Measurements from ENCODE around the gene TNS4.

DNA sequence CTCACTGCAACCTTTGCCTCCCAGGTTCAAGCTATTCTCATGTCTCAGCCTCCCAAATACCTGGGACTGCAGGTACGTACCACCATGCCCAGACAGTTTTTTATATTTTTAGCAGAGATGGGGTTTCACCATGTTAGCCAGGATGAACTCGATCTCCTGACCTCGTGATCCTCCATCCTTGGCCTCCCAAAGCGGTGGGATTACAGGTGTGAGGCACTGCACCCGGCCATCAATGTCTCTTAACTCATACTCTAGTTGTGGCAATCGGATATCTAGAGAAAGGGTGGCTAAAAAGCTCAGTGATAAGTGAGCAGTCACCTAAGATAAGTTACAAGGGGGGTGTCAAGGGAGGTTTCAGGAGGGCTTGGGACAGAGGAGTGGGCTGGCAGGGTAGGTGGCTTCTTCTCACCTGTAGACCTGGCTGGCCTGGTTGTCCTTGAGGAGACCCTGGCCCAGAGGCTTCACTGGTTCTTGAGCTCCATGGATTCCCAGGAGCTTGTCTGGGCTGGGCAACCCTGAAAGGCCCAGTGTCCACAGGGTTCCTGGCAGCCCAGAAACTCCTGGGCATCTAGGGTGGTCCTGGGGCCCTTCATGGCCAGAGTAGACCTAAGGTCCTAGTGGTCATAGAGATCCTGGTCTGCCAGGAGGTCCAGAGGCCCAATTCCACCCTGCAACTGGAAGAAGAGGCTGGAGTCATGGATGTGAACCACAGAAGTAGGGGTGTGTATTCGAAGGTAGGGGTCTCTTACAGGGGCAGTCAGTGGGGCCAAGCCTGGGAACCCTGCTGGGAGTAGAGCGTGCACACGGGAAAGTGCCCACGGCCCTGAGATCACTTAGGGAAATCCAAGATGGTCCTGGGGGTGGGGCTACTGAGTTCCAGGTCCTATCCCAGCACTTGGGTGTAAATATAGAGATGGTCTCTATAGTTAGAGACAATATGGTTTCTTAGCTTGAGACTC lies 70.9 kb downstream of the TNS4 start:
- TF ChIP-seq CCNT2 (IDR thresholded peaks at IDR 0.05; ENCODE audit: borderline replicate concordance, extremely low read depth, insufficient read length, low read depth, low read length), result no peak
- no peak for TF ChIP-seq SETDB1 (IDR thresholded peaks at IDR 0.05; ENCODE audit: low read length)
- no peak for TF ChIP-seq HDAC6 (IDR thresholded peaks at IDR 0.05; ENCODE audit: low read depth, low read length)
- TF ChIP-seq ZBTB7A (IDR thresholded peaks at IDR 0.05; ENCODE audit: borderline replicate concordance, control insufficient read depth, low read depth, low read length), result no peak
- no peak for TF ChIP-seq NR2C2 (CRISPR knock-in tag; IDR thresholded peaks at IDR 0.05)
- TF ChIP-seq NR2C2 (tag; IDR thresholded peaks at IDR 0.05), result no peak
- TF ChIP-seq, protein P1, sequence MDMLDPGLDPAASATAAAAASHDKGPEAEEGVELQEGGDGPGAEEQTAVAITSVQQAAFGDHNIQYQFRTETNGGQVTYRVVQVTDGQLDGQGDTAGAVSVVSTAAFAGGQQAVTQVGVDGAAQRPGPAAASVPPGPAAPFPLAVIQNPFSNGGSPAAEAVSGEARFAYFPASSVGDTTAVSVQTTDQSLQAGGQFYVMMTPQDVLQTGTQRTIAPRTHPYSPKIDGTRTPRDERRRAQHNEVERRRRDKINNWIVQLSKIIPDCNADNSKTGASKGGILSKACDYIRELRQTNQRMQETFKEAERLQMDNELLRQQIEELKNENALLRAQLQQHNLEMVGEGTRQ (CRISPR knock-in tag; IDR thresholded peaks at IDR 0.05), result no peak
- no peak for TF ChIP-seq FOXM1 (IDR thresholded peaks at IDR 0.05; ENCODE audit: low read depth)
- TF ChIP-seq FOXM1 (CRISPR knock-in tag; IDR thresholded peaks at IDR 0.05; ENCODE audit: low read depth), result no peak
- TF ChIP-seq, protein P2, sequence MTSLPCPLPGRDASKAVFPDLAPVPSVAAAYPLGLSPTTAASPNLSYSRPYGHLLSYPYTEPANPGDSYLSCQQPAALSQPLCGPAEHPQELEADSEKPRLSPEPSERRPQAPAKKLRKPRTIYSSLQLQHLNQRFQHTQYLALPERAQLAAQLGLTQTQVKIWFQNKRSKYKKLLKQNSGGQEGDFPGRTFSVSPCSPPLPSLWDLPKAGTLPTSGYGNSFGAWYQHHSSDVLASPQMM (CRISPR knock-in tag; IDR thresholded peaks at IDR 0.05), result no peak
- TF ChIP-seq, protein P3, sequence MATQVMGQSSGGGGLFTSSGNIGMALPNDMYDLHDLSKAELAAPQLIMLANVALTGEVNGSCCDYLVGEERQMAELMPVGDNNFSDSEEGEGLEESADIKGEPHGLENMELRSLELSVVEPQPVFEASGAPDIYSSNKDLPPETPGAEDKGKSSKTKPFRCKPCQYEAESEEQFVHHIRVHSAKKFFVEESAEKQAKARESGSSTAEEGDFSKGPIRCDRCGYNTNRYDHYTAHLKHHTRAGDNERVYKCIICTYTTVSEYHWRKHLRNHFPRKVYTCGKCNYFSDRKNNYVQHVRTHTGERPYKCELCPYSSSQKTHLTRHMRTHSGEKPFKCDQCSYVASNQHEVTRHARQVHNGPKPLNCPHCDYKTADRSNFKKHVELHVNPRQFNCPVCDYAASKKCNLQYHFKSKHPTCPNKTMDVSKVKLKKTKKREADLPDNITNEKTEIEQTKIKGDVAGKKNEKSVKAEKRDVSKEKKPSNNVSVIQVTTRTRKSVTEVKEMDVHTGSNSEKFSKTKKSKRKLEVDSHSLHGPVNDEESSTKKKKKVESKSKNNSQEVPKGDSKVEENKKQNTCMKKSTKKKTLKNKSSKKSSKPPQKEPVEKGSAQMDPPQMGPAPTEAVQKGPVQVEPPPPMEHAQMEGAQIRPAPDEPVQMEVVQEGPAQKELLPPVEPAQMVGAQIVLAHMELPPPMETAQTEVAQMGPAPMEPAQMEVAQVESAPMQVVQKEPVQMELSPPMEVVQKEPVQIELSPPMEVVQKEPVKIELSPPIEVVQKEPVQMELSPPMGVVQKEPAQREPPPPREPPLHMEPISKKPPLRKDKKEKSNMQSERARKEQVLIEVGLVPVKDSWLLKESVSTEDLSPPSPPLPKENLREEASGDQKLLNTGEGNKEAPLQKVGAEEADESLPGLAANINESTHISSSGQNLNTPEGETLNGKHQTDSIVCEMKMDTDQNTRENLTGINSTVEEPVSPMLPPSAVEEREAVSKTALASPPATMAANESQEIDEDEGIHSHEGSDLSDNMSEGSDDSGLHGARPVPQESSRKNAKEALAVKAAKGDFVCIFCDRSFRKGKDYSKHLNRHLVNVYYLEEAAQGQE (IDR thresholded peaks at IDR 0.05; ENCODE audit: borderline replicate concordance), result no peak
- TF ChIP-seq, protein P3 (CRISPR knock-in tag; IDR thresholded peaks at IDR 0.05; ENCODE audit: low read depth), result no peak
- TF ChIP-seq ZNF707 (CRISPR knock-in tag; conservative IDR thresholded peaks at IDR 0.05), result no peak
- TF ChIP-seq SREBF2 (CRISPR knock-in tag; IDR thresholded peaks at IDR 0.05), result no peak
- TF ChIP-seq MYC (IDR thresholded peaks at IDR 0.05; ENCODE audit: low read depth, low read length), result no peak
- no peak for TF ChIP-seq MYC (CRISPR knock-in tag; IDR thresholded peaks at IDR 0.05; ENCODE audit: borderline replicate concordance, low read depth)

Measured in K562 (cell line).